ENCODE measurements around the gene CDC25C. TPM values are rescaled to one million over a fixed set of nuclear protein-coding genes. Genes with fewer than 3 reads are reported as not detected.

The CDC25C gene
- total RNA-seq, 1 experiment from 2014 or later, result 14.7 TPM

GRCh38 chr5:138372225-138372624, 40.6 kb upstream of the CDC25C start:
- no peaks in the 10 kb centered on the region for H3F3A ChIP-seq (ENCODE audit: low read length, unreplicated experiment)
- no peaks in the 10 kb centered on the region for H3K9me3 ChIP-seq (ENCODE audit: low read length)
- POLR2A ChIA-PET (ENCODE audit: unreplicated experiment), result no interaction called here
- intact Hi-C loops (cut with micrococcal nuclease), result no loop called here
- peaks cover 48% of the 10 kb centered on the region for H3K79me2 ChIP-seq (ENCODE audit: low read length)
- no peak for TF ChIP-seq CTCF (conservative IDR thresholded peaks at IDR 0.05; ENCODE audit: low read depth, low read length)
- no peak for TF ChIP-seq EZH2 (IDR thresholded peaks at IDR 0.05; ENCODE audit: low read length, unreplicated experiment)
- TF ChIP-seq EZH2phosphoT487 (IDR thresholded peaks at IDR 0.05; ENCODE audit: borderline replicate concordance, low read length), result no peak
- no peak for DNase-seq
- CTCF ChIA-PET, result no interaction called here
- H3K27me3 ChIP-seq (ENCODE audit: low read length), result no peaks in the 10 kb centered on the region
- H3K36me3 ChIP-seq (ENCODE audit: low read depth, low read length), result peaks cover 6% of the 10 kb centered on the region; the same call in 1 of the 2 replicates
- no peaks in the 10 kb centered on the region for H3K9me2 ChIP-seq (replicated peaks; ENCODE audit: low read length)
- no peak overlapping the region for H3K27ac ChIP-seq (ENCODE audit: low read length)
- no peak overlapping the region for H3K9ac ChIP-seq (ENCODE audit: low read length)
- ATAC-seq, result no peak
- H3K4me1 ChIP-seq (ENCODE audit: insufficient read depth, low read length), result no peaks in the 10 kb centered on the region
- H2AFZ ChIP-seq (ENCODE audit: low read length), result no peak overlapping the region
- H4K20me1 ChIP-seq (ENCODE audit: low read length), result no peaks in the 10 kb centered on the region
- H3K4me2 ChIP-seq (ENCODE audit: low read length), result no peak overlapping the region
- BruUV-seq (replicated peaks), result no TSS peak
- no peak overlapping the region for H3K4me3 ChIP-seq (ENCODE audit: low read length)

- no peaks in the 10 kb centered on the region for H3K9me2 ChIP-seq (replicated peaks; ENCODE audit: low read length)
- no peaks in the 10 kb centered on the region for H3F3A ChIP-seq (ENCODE audit: low read length, unreplicated experiment)
- H3K27me3 ChIP-seq (ENCODE audit: low read length), result no peaks in the 10 kb centered on the region
- CTCF ChIA-PET, result interaction anchor here (0.6 kb wide), 1 partner anchor 34 kb away, joined by 7 read pairs; the partner anchor contains the start of gene FAM53C
- H3K9me3 ChIP-seq (ENCODE audit: low read length), result no peaks in the 10 kb centered on the region
- BruUV-seq (replicated peaks), result no TSS peak
- H3K27ac ChIP-seq (ENCODE audit: low read length), result no peak overlapping the region
- no peak overlapping the region for H3K4me3 ChIP-seq (ENCODE audit: low read length)
- no peaks in the 10 kb centered on the region for H3K36me3 ChIP-seq (ENCODE audit: low read depth, low read length)
- POLR2A ChIA-PET (ENCODE audit: unreplicated experiment), result no interaction called here
- no peak overlapping the region for H3K4me2 ChIP-seq (ENCODE audit: low read length)
- no peaks in the 10 kb centered on the region for H3K4me1 ChIP-seq (ENCODE audit: insufficient read depth, low read length)
- no peaks in the 10 kb centered on the region for H4K20me1 ChIP-seq (ENCODE audit: low read length)
- ATAC-seq (no peak), DNase-seq (no peak)
- no peak overlapping the region for H3K9ac ChIP-seq (ENCODE audit: low read length)
- TF ChIP-seq EZH2 (IDR thresholded peaks at IDR 0.05; ENCODE audit: low read length, unreplicated experiment) (no peak), EZH2phosphoT487 (IDR thresholded peaks at IDR 0.05; ENCODE audit: borderline replicate concordance, low read length) (no peak), CTCF (conservative IDR thresholded peaks at IDR 0.05; ENCODE audit: low read depth, low read length) (no peak)
- intact Hi-C loops (cut with micrococcal nuclease), result no loop called here
- H3K79me2 ChIP-seq (ENCODE audit: low read length), result peaks cover 55% of the 10 kb centered on the region
- H2AFZ ChIP-seq (ENCODE audit: low read length), result no peak overlapping the region
Observed at GRCh38 chr5:138371454-138371853, 39.9 kb upstream of the CDC25C start.

- H3F3A ChIP-seq (ENCODE audit: low read length, unreplicated experiment), result no peaks in the 10 kb centered on the region
- no peak overlapping the region for H2AFZ ChIP-seq (ENCODE audit: low read length)
- no peaks in the 10 kb centered on the region for H3K27me3 ChIP-seq (ENCODE audit: low read length)
- no peak overlapping the region for H3K27ac ChIP-seq (ENCODE audit: low read length)
- H3K9ac ChIP-seq (ENCODE audit: low read length), result no peak overlapping the region
- H3K4me3 ChIP-seq (ENCODE audit: low read length), result no peak overlapping the region
- no TSS peak for BruUV-seq (replicated peaks)
- TF ChIP-seq EZH2phosphoT487 (IDR thresholded peaks at IDR 0.05; ENCODE audit: borderline replicate concordance, low read length) (no peak), CTCF (conservative IDR thresholded peaks at IDR 0.05; ENCODE audit: low read depth, low read length) (no peak), EZH2 (IDR thresholded peaks at IDR 0.05; ENCODE audit: low read length, unreplicated experiment) (no peak)
- no peak for ATAC-seq
- H3K79me2 ChIP-seq (ENCODE audit: low read length), result peaks cover 59% of the 10 kb centered on the region
- no peaks in the 10 kb centered on the region for H3K36me3 ChIP-seq (ENCODE audit: low read depth, low read length)
- H3K9me3 ChIP-seq (ENCODE audit: low read length), result no peaks in the 10 kb centered on the region
- DNase-seq, result no peak
- H3K4me1 ChIP-seq (ENCODE audit: insufficient read depth, low read length), result no peaks in the 10 kb centered on the region
- no peaks in the 10 kb centered on the region for H4K20me1 ChIP-seq (ENCODE audit: low read length)
- H3K9me2 ChIP-seq (replicated peaks; ENCODE audit: low read length), result no peaks in the 10 kb centered on the region
- H3K4me2 ChIP-seq (ENCODE audit: low read length), result no peak overlapping the region
- ChIA-PET POLR2A (ENCODE audit: unreplicated experiment) (no interaction called here), CTCF (interaction anchor here (0.5 kb wide), 1 partner anchor 56 kb away, joined by 5 read pairs; no protein-coding TSS in a partner anchor)
- intact Hi-C loops (cut with micrococcal nuclease), result no loop called here
Observed at GRCh38 chr5:138370537-138370936, 38.9 kb upstream of the CDC25C start.

Data from PC-3 (cell line).